Measurements from ENCODE around the gene CATSPERD. TPM values are rescaled to one million over a fixed set of nuclear protein-coding genes. Genes with fewer than 3 reads are reported as not detected.

CATSPERD gene
- total and polyA plus RNA-seq, 9 of the 15 experiments (the other 6 are each of a cell fraction or from before 2014, with no cell fraction given), result not detected

DNA sequence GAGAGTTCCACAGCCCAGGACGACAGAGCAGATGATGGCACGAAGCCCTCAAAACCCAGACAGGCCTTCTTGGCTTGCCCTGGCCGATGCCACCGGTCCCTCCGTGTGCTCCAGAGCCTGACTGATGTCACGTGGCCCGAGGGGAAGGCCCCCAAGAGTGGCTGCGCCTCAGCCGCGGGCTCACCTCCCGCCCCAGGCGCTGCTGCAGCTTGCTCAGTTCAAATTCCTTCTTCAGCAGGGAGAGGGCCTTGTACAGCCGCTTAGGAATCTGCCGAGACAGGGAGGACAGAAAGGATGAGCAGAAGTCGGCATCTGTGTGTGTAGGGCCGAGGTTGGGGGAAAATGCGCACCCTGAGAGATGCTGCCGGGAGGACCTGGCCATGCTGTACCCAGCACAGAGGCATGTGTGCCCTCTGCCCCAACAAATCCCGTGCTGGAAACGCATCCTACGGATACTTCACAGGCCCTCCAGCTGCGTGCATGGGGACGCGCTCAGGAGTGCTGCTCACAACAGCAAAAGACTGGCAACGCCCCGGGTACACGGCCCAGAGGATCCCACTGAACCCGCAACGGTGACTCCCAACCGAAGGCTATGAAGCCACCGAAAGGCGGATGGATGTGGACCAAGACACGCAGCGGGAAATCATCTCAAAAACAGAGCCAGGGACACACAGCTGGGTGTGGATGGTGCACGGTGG lies 13.4 kb upstream of the CATSPERD start:
- Histone ChIP-seq H4K20me1 (replicated peaks; ENCODE audit: control insufficient read depth, insufficient read depth, low read length) (0 out of 2 replicates have a peak, but pooled peaks cover under 1% of the 10 kb centered on the region), H3K27me3 (ENCODE audit: control insufficient read depth in 2 of 2, insufficient read depth in 2 of 2, low read length in 2 of 2) (no peaks in the 10 kb centered on the region), H3K36me3 (ENCODE audit: control insufficient read depth, insufficient read depth, low read length) (peaks cover 85% of the 10 kb centered on the region; the same call in 2 of the 3 replicates), H3K79me2 (ENCODE audit: control insufficient read depth, insufficient read depth, low read length) (peaks cover 12% of the 10 kb centered on the region), H3K4me1 (replicated peaks in 1 of 2; ENCODE audit: control insufficient read depth in 2 of 2, insufficient read depth in 2 of 2, low read length in 2 of 2) (peaks cover 0 to 28% of the 10 kb centered on the region in 2 experiments; a peak in 2 of 5 replicates), H3K27ac (ENCODE audit: extremely low read depth, low read depth, low read length) (no peak overlapping the region), H3K9me1 (ENCODE audit: control insufficient read depth, insufficient read depth, low read length) (peaks cover 5% of the 10 kb centered on the region), H3K9ac (ENCODE audit: insufficient read depth in 1 of 2, low read depth in 2 of 2, low read length in 2 of 2) (no peak overlapping the region; a peak in 1 of 4 replicates), H3K4me3 (no peak overlapping the region), H3K9me3 (replicated peaks; ENCODE audit: control insufficient read depth, insufficient read depth, low read depth, low read length) (no peaks in the 10 kb centered on the region), H3K4me2 (ENCODE audit: insufficient read depth, low read length) (no peak overlapping the region), H2AFZ (ENCODE audit: low read depth, low read length) (no peak overlapping the region)
- ChIA-PET POLR2A (interaction anchor here (0.6 to 4.7 kb wide), 17 partner anchors 7 to 528 kb away, joined by 3 to 34 read pairs (median 9); partner anchors contain the start of genes CATSPERD, LONP1 and RPL36), CTCF (ENCODE audit: low intra/inter-chr PET ratio) (no interaction called here)
- FAIRE-seq, result no peak
- in situ Hi-C loops (cut with MboI), result no loop called here
- intact Hi-C loops (cut with micrococcal nuclease), result no loop called here
- DNase-seq (ENCODE audit: extremely low read depth in 1 of 4, low spot score in 3 of 4), result peak in 3 of 4 experiments; percentile 7 to 13 (median 13)
- no TSS peak for BruUV-seq (replicated peaks)
- ATAC-seq, result peak; percentile 2
- WGBS (ENCODE audit: insufficient coverage, low coverage, missing lambda C conversion rate), result 99% methylated on average over 29 of the region's 35 CpGs
- TF ChIP-seq, protein P1, sequence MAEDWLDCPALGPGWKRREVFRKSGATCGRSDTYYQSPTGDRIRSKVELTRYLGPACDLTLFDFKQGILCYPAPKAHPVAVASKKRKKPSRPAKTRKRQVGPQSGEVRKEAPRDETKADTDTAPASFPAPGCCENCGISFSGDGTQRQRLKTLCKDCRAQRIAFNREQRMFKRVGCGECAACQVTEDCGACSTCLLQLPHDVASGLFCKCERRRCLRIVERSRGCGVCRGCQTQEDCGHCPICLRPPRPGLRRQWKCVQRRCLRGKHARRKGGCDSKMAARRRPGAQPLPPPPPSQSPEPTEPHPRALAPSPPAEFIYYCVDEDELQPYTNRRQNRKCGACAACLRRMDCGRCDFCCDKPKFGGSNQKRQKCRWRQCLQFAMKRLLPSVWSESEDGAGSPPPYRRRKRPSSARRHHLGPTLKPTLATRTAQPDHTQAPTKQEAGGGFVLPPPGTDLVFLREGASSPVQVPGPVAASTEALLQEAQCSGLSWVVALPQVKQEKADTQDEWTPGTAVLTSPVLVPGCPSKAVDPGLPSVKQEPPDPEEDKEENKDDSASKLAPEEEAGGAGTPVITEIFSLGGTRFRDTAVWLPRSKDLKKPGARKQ (CRISPR knock-in tag; IDR thresholded peaks at IDR 0.05), result no peak
- no peak for TF ChIP-seq ZNF444 (CRISPR knock-in tag; IDR thresholded peaks at IDR 0.05)
- TF ChIP-seq POLR2AphosphoS2 (IDR thresholded peaks at IDR 0.05; ENCODE audit: low read length), result 0 out of 2 replicates have a peak, but pooled peaks have one; percentile 12
- peak; percentile 57 for TF ChIP-seq POLR2G (IDR thresholded peaks at IDR 0.05; ENCODE audit: low read depth, low read length)
- TF ChIP-seq CREM (IDR thresholded peaks at IDR 0.05; ENCODE audit: low read depth), result no peak
- TF ChIP-seq, protein P2, sequence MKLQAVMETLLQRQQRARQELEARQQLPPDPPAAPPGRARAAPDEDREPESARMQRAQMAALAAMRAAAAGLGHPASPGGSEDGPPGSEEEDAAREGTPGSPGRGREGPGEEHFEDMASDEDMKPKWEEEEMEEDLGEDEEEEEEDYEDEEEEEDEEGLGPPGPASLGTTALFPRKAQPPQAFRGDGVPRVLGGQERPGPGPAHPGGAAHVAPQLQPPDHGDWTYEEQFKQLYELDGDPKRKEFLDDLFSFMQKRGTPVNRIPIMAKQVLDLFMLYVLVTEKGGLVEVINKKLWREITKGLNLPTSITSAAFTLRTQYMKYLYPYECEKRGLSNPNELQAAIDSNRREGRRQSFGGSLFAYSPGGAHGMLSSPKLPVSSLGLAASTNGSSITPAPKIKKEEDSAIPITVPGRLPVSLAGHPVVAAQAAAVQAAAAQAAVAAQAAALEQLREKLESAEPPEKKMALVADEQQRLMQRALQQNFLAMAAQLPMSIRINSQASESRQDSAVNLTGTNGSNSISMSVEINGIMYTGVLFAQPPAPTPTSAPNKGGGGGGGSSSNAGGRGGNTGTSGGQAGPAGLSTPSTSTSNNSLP (IDR thresholded peaks at IDR 0.05; ENCODE audit: borderline replicate concordance, low read depth, low read length), result no peak
- TF ChIP-seq ZNF174 (CRISPR knock-in tag; IDR thresholded peaks at IDR 0.05), result no peak
- TF ChIP-seq HOXB6 (CRISPR knock-in tag; IDR thresholded peaks at IDR 0.05; ENCODE audit: borderline replicate concordance), result no peak
- no peak for TF ChIP-seq POU5F1 (IDR thresholded peaks at IDR 0.05; ENCODE audit: borderline replicate concordance, low read depth, low read length, partially characterized antibody)
- peak; percentile 38 for TF ChIP-seq POLR2B (IDR thresholded peaks at IDR 0.05; ENCODE audit: low read depth, partially characterized antibody)
- TF ChIP-seq JUND (IDR thresholded peaks at IDR 0.05; ENCODE audit: borderline replicate concordance, low read depth, low read length), result no peak
- no peak for TF ChIP-seq JUND (tag; IDR thresholded peaks at IDR 0.05; ENCODE audit: borderline replicate concordance, low read depth, low read length)
- TF ChIP-seq, protein P3, sequence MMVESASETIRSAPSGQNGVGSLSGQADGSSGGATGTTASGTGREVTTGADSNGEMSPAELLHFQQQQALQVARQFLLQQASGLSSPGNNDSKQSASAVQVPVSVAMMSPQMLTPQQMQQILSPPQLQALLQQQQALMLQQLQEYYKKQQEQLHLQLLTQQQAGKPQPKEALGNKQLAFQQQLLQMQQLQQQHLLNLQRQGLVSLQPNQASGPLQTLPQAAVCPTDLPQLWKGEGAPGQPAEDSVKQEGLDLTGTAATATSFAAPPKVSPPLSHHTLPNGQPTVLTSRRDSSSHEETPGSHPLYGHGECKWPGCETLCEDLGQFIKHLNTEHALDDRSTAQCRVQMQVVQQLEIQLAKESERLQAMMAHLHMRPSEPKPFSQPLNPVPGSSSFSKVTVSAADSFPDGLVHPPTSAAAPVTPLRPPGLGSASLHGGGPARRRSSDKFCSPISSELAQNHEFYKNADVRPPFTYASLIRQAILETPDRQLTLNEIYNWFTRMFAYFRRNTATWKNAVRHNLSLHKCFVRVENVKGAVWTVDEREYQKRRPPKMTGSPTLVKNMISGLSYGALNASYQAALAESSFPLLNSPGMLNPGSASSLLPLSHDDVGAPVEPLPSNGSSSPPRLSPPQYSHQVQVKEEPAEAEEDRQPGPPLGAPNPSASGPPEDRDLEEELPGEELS (CRISPR knock-in tag; IDR thresholded peaks at IDR 0.05; ENCODE audit: borderline replicate concordance), result no peak
- no peak for TF ChIP-seq SNRNP70 (optimal IDR thresholded peaks at IDR 0.05; ENCODE audit: low read depth, low read length)
- TF ChIP-seq KAT8 (IDR thresholded peaks at IDR 0.05; ENCODE audit: low read depth), result no peak
- no peak for TF ChIP-seq LEF1 (IDR thresholded peaks at IDR 0.05)
- no peak for TF ChIP-seq NEUROD1 (IDR thresholded peaks at IDR 0.05; ENCODE audit: borderline replicate concordance, low read depth, low read length, partially characterized antibody)

Data from K562 (cell line).